PC-3 (cell line): ENCODE data around the gene HNMT. TPM values are rescaled to one million over a fixed set of nuclear protein-coding genes. Genes with fewer than 3 reads are reported as not detected.

Experiments
- ATAC-seq: fragments of 200-7000 bp; cut with Tn5 transposase; 2 replicates; pipeline ENCODE4 v1.9.1; 2020; ENCODE audit warnings: mild to moderate bottlenecking, moderate library complexity
- BruUV-seq: library from RNA; stranded (reverse); fragments of 400-500 nt; replicated peaks from 2 replicates; lab custom pipeline; 2021; lab: Mats Ljungman, UMichigan
- CTCF ChIA-PET: fragments of 300-600 bp; sonication (Branson Sonifier 250); formaldehyde crosslinking; loops from one replicate; lab custom pipeline; 2022; ENCODE audit warnings: antibody characterized with exemption; lab: Charles Lee
- POLR2A ChIA-PET: fragments of 300-600 bp; sonication (Branson Sonifier 250); formaldehyde crosslinking; loops from one replicate; lab custom pipeline; 2022; ENCODE audit warnings: antibody characterized with exemption; ENCODE audit not compliant: unreplicated experiment; lab: Charles Lee
- DNase-seq: peaks from one replicate; pipeline ENCODE4 v3.0.0-alpha.2; 2015
- H2AFZ ChIP-seq: fragments of 300-600 bp; sonication (generic); 2 replicates; pipeline ENCODE4 v1.6.0; 2016; ENCODE audit warnings: antibody characterized with exemption, low read length
- H3F3A ChIP-seq: fragments of 300-600 bp; sonication (generic); one replicate; pipeline ENCODE4 v1.6.0; 2017; ENCODE audit warnings: antibody characterized with exemption, low read length, control low read depth, mild to moderate bottlenecking; ENCODE audit not compliant: unreplicated experiment
- H3K27ac ChIP-seq: fragments of 300-600 bp; sonication (generic); 2 replicates; pipeline ENCODE4 v1.5.1; 2016; ENCODE audit warnings: mild to moderate bottlenecking, low read length
- H3K27me3 ChIP-seq: fragments of 300-600 bp; sonication (generic); 2 replicates; pipeline ENCODE4 v1.6.1; 2016; ENCODE audit warnings: low read length, mixed read lengths
- H3K36me3 ChIP-seq: fragments of 300-600 bp; sonication (generic); 2 replicates; pipeline ENCODE4 v1.6.1; 2016; ENCODE audit warnings: low read depth, mixed run types, low read length, mixed read lengths
- H3K4me1 ChIP-seq: fragments of 300-600 bp; sonication (generic); 2 replicates; pipeline ENCODE4 v1.5.1; 2016; ENCODE audit warnings: low read length; ENCODE audit not compliant: insufficient read depth
- H3K4me2 ChIP-seq: fragments of 300-600 bp; sonication (generic); 2 replicates; pipeline ENCODE4 v1.6.0; 2016; ENCODE audit warnings: low read length
- H3K4me3 ChIP-seq: fragments of 300-600 bp; sonication (generic); 2 replicates; pipeline ENCODE4 v1.5.1; 2016; ENCODE audit warnings: mild to moderate bottlenecking, low read length, mixed read lengths
- H3K79me2 ChIP-seq: fragments of 300-600 bp; sonication (generic); 2 replicates; pipeline ENCODE4 v1.6.1; 2017; ENCODE audit warnings: low read length, mixed read lengths
- H3K9ac ChIP-seq: fragments of 300-600 bp; sonication (generic); 2 replicates; pipeline ENCODE4 v1.6.0; 2016; ENCODE audit warnings: mild to moderate bottlenecking, low read length
- H3K9me2 ChIP-seq: fragments of 300-600 bp; sonication (generic); replicated peaks from 2 replicates; pipeline ENCODE4 v1.6.1; 2016; ENCODE audit warnings: mixed run types, low read length, mixed read lengths
- H3K9me3 ChIP-seq: fragments of 300-600 bp; sonication (generic); 2 replicates; pipeline ENCODE4 v1.6.1; 2016; ENCODE audit warnings: low read length, mixed read lengths
- H4K20me1 ChIP-seq: fragments of 300-600 bp; sonication (generic); 2 replicates; pipeline ENCODE4 v1.6.1; 2016; ENCODE audit warnings: low read length, mixed read lengths
- EZH2 ChIP-seq: fragments of 300-600 bp; sonication (generic); IDR thresholded peaks from one replicate; pipeline ENCODE4 v1.6.1; 2017; ENCODE audit warnings: antibody characterized with exemption, mild to moderate bottlenecking, low read length; ENCODE audit not compliant: unreplicated experiment
- EZH2phosphoT487 ChIP-seq: fragments of 300-600 bp; sonication (generic); IDR thresholded peaks from 2 replicates; pipeline ENCODE4 v1.6.1; 2018; ENCODE audit warnings: mild to moderate bottlenecking, antibody characterized with exemption, low read length, borderline replicate concordance
- intact Hi-C: fragments of 100-400 bp; cut with micrococcal nuclease; formaldehyde crosslinking; loops from 2 replicates; pipeline ENCODE4 v1.9.0; 2023
- total RNA-seq: library from RNA; depleted of rRNA; stranded (reverse); fragments of >200 nt; gene quantifications from 2 replicates; pipeline ENCODE4 v1.2.3, GENCODE V29; 2014
- TF ChIP-seq, protein P1 (sequence below): fragments of 300-600 bp; sonication (generic); conservative IDR thresholded peaks from 2 replicates; pipeline ENCODE4 v1.5.1; 2017; ENCODE audit warnings: antibody characterized with exemption, low read depth, mild to moderate bottlenecking, low read length

The HNMT gene
- total RNA-seq, 1 experiment from 2014 or later, result 7.1 TPM

DNA sequence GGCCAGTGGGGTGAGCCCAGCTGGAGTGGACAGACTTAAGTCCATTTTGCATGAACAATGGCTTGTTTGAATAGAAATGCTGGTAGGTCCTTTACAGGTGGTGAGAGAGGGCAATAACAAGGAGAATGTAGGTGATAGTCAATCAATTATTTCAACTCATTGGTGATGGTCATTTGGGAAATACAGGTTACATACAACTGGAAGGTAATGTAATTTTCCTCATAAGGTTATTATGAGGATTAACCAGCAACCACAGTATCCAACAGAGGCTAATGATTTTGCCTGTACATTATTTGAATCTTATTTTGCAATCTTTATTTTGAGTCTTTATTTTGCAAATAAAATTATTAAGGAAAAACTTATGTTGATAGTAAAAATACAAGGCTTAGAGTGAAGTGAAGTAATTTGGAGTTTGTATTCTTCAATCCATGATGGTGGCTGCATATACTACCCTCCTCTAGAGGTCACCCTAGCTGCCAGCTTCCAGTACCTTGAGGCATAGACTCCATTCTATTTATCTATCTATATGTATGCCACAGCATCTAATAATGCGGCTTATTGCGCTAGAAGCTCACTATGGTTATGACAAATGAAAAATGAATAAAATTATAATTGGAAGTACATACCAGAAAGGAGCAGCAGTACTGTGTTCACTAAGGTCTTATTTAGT lies 20.5 kb upstream of the HNMT start:
- ATAC-seq (no peak), DNase-seq (no peak)
- Histone ChIP-seq H3K9me2 (no peaks in the 10 kb centered on the region), H3K4me3 (no peak overlapping the region), H3K79me2 (no peaks in the 10 kb centered on the region), H3K27me3 (no peaks in the 10 kb centered on the region), H3K4me1 (peaks cover 6% of the 10 kb centered on the region), H3K4me2 (no peak overlapping the region), H3F3A (no peaks in the 10 kb centered on the region), H3K27ac (no peak overlapping the region), H3K36me3 (no peaks in the 10 kb centered on the region), H2AFZ (no peak overlapping the region), H4K20me1 (no peaks in the 10 kb centered on the region), H3K9ac (no peak overlapping the region), H3K9me3 (no peaks in the 10 kb centered on the region)
- intact Hi-C loops, result loop anchor here (10.0 kb wide), 1 partner anchor 571 kb away; no protein-coding TSS in a partner anchor
- ChIA-PET POLR2A (no interaction called here), CTCF (no interaction called here)
- TF ChIP-seq EZH2, result no peak
- TF ChIP-seq, protein P1, sequence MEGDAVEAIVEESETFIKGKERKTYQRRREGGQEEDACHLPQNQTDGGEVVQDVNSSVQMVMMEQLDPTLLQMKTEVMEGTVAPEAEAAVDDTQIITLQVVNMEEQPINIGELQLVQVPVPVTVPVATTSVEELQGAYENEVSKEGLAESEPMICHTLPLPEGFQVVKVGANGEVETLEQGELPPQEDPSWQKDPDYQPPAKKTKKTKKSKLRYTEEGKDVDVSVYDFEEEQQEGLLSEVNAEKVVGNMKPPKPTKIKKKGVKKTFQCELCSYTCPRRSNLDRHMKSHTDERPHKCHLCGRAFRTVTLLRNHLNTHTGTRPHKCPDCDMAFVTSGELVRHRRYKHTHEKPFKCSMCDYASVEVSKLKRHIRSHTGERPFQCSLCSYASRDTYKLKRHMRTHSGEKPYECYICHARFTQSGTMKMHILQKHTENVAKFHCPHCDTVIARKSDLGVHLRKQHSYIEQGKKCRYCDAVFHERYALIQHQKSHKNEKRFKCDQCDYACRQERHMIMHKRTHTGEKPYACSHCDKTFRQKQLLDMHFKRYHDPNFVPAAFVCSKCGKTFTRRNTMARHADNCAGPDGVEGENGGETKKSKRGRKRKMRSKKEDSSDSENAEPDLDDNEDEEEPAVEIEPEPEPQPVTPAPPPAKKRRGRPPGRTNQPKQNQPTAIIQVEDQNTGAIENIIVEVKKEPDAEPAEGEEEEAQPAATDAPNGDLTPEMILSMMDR, result no peak
- no peak for TF ChIP-seq EZH2phosphoT487
- no TSS peak for BruUV-seq

DNA sequence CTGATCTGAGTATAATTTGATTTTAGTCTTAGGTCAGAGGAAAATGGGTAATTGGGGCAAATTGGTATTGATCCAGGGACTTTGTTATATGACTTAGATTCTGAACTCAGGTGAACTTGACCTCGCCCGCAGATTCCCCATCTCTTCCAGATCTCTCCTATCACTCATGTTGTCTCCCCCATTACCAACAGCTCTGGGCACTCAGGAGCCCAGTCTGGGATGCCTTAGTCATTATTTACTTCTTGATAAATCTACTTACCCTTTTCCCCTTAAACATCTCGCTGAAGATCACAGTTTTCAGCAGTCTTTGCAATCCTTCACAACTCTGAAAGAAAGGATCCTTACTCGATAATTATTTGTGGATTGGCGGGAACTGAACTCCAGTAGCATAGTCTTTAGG lies 19.6 kb upstream of the HNMT start:
- Histone ChIP-seq H3K27me3 (no peaks in the 10 kb centered on the region), H3K27ac (no peak overlapping the region), H3K9me2 (no peaks in the 10 kb centered on the region), H3K4me3 (no peak overlapping the region), H3K36me3 (no peaks in the 10 kb centered on the region), H4K20me1 (no peaks in the 10 kb centered on the region), H3K9ac (no peak overlapping the region), H3K4me1 (peaks cover 6% of the 10 kb centered on the region), H3F3A (no peaks in the 10 kb centered on the region), H2AFZ (no peak overlapping the region), H3K9me3 (no peaks in the 10 kb centered on the region), H3K79me2 (no peaks in the 10 kb centered on the region), H3K4me2 (no peak overlapping the region)
- TF ChIP-seq, protein P1, result no peak
- TF ChIP-seq EZH2 (no peak), EZH2phosphoT487 (no peak)
- intact Hi-C loops, result loop anchor here (10.0 kb wide), 1 partner anchor 570 kb away; no protein-coding TSS in a partner anchor
- DNase-seq (no peak), ATAC-seq (no peak)
- ChIA-PET CTCF (no interaction called here), POLR2A (no interaction called here)
- BruUV-seq, result no TSS peak

DNA sequence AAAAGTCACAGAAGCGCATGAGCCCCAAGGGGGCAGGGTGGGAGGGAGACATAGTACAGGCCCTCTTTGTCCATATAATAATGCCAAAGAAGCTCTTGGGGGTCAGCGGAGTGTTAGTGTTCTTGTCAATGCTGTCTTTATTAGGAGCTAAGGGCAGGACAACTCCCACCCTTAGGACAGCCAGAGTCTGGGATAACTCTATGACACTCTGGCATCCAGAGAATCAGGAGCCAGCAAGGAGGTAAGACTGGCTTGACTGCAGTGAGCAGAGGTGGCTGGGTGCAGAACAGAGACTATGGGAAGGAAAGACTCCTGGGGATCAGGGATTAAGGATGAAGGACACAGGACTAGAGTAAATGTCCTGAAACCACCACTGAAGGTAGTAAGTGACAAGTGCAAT lies 19.0 kb upstream of the HNMT start:
- Histone ChIP-seq H3K27me3 (no peaks in the 10 kb centered on the region), H3K9me3 (no peaks in the 10 kb centered on the region), H3K4me2 (no peak overlapping the region), H3K9me2 (no peaks in the 10 kb centered on the region), H3K4me3 (no peak overlapping the region), H2AFZ (no peak overlapping the region), H3K79me2 (no peaks in the 10 kb centered on the region), H3K9ac (no peak overlapping the region), H3K4me1 (peaks cover 6% of the 10 kb centered on the region), H4K20me1 (no peaks in the 10 kb centered on the region), H3K36me3 (no peaks in the 10 kb centered on the region), H3F3A (no peaks in the 10 kb centered on the region), H3K27ac (no peak overlapping the region)
- DNase-seq (no peak), ATAC-seq (no peak)
- no TSS peak for BruUV-seq
- CTCF ChIA-PET, result no interaction called here
- TF ChIP-seq EZH2, result no peak
- TF ChIP-seq, protein P1, result no peak
- no peak for TF ChIP-seq EZH2phosphoT487
- POLR2A ChIA-PET, result no interaction called here
- intact Hi-C loops, result loop anchor here (10.0 kb wide), 1 partner anchor 570 kb away; no protein-coding TSS in a partner anchor
